ENCODE results near the gene R3HDM2.

R3HDM2 gene

DNA sequence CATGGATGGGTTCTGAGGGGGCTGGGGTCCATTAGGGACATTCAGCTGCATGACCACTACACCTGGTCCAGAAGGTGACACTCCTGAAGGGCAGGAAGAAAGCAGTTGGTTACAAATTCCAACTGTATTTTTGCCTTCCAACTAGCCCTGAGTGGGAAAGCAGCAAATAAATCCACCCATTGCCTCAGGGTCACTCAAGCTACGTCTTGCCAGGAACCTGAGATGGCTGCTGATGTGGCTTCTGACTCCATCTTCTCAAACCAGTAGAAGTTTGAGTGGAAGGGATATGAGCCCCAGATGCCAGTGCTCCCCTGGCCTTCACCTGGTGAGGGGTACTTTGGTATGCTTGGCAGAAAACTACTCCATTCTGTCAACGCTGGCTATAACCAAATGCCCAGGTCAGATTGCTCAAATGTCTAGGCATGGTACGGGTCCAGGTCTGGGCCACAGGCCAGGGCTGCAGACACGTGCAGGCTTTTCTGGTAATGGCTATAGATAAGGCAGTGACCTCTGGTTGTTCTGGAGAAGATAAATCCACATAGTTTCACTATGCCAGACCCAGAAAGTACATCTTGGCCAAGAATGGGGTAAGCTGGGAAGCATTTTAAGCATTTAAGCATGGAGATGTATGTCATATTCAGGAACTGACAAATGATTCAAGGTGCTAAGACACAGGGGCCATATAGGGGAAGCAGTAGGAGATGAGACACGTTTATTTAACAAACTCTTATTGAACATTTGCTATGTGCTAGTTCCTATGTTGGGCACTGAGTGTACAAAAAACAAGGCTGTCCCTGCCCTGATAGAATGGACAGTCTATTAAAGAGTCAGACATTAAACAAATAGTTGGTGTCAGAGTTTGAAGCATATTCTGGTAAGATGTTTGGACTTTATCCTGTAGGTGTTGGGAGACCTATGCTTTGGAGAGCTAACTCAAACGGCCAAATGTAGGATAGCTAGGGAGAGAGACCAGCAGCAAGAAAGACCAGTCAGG is 171.6 kb downstream of the R3HDM2 start:
- no peak overlapping the region for H4K91ac ChIP-seq (ENCODE audit: low read depth, low read length, poor library complexity)
- H2BK120ac ChIP-seq (ENCODE audit: low read depth, low read length) = no peak overlapping the region
- H3K4me1 ChIP-seq (ENCODE audit: control insufficient read depth in 2 of 2, insufficient read depth in 1 of 2, low read depth in 1 of 2, low read length in 2 of 2) = peaks cover 7 to 10% of the 10 kb centered on the region in 2 donors
- H3K79me1 ChIP-seq (ENCODE audit: low read depth, low read length) = no peaks in the 10 kb centered on the region
- H3K23ac ChIP-seq (ENCODE audit: low read depth, low read length, poor library complexity) = no peak overlapping the region
- no peak overlapping the region for H2AFZ ChIP-seq (ENCODE audit: low read length)
- H3K4me3 ChIP-seq (ENCODE audit: low read length in 2 of 2) = no peak overlapping the region
- H2BK15ac ChIP-seq (ENCODE audit: low read length) = no peak overlapping the region
- H3K9me3 ChIP-seq (replicated peaks in 1 of 2; ENCODE audit: control insufficient read depth in 2 of 2, insufficient read depth in 1 of 2, low read depth in 1 of 2, low read length in 2 of 2) = no peaks in the 10 kb centered on the region
- DNase-seq (ENCODE audit: low spot score) = no peak
- H4K8ac ChIP-seq (ENCODE audit: low read depth, low read length) = no peak overlapping the region
- no CpG with 5 or more reads among the region's 6 CpGs for WGBS, 2 donors (ENCODE audit: extremely low coverage in 2 of 2, insufficient read length in 2 of 2, insufficient replicate concordance in 1 of 2)
- H3K9ac ChIP-seq (ENCODE audit: low read depth, low read length, poor library complexity) = no peak overlapping the region
- H2BK12ac ChIP-seq (ENCODE audit: low read length) = no peak overlapping the region
- no peaks in the 10 kb centered on the region for H3K27me3 ChIP-seq (ENCODE audit: control insufficient read depth in 3 of 3, insufficient read depth in 3 of 3, low read depth in 1 of 3, low read length in 3 of 3)
- H3K14ac ChIP-seq (ENCODE audit: low read length) = no peak overlapping the region
- peaks cover 18 to 81% of the 10 kb centered on the region in 2 donors for H3K36me3 ChIP-seq (replicated peaks in 1 of 2; ENCODE audit: control insufficient read depth in 2 of 2, insufficient read depth in 2 of 2, low read length in 2 of 2)
- H3K4me2 ChIP-seq (ENCODE audit: insufficient read depth, low read length, poor library complexity, severe bottlenecking) = no peak overlapping the region
- no peak overlapping the region for H3K4ac ChIP-seq (ENCODE audit: low read length)
- H2BK5ac ChIP-seq (ENCODE audit: low read length) = no peak overlapping the region
- H3K18ac ChIP-seq (ENCODE audit: low read length) = no peak overlapping the region
- no peak overlapping the region for H2AK5ac ChIP-seq (ENCODE audit: low read depth, low read length)
- no peak overlapping the region for H3K27ac ChIP-seq (replicated peaks; ENCODE audit: low read length)

DNA sequence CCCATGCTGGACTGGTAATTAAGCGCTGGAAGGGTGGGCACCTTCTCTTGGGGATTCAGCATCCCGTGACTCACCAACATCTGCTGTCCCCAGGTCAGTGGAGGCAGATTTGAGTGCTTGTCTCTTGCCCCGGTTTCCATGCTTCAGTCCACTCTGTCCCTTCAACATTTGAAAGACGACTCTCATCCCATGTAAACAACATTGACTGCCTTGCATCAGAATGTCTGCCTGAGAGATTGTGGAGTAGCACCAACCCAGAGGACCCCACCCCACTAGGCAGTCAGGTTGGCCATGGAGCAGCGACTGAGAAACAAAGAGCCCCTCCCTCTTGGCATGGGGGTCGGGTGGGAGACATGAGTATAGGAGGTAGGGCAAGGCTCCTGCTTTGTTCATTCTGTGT is 174.9 kb downstream of the R3HDM2 start:
- Histone ChIP-seq H3K9me3 (replicated peaks in 1 of 2; ENCODE audit: control insufficient read depth in 2 of 2, insufficient read depth in 1 of 2, low read depth in 1 of 2, low read length in 2 of 2) (no peaks in the 10 kb centered on the region), H2BK12ac (ENCODE audit: low read length) (no peak overlapping the region), H3K18ac (ENCODE audit: low read length) (no peak overlapping the region), H4K8ac (ENCODE audit: low read depth, low read length) (no peak overlapping the region), H3K4ac (ENCODE audit: low read length) (no peak overlapping the region), H2BK5ac (ENCODE audit: low read length) (no peak overlapping the region), H3K4me2 (ENCODE audit: insufficient read depth, low read length, poor library complexity, severe bottlenecking) (no peak overlapping the region), H2BK15ac (ENCODE audit: low read length) (no peak overlapping the region), H3K27ac (replicated peaks; ENCODE audit: low read length) (no peak overlapping the region), H3K36me3 (replicated peaks in 1 of 2; ENCODE audit: control insufficient read depth in 2 of 2, insufficient read depth in 2 of 2, low read length in 2 of 2) (peaks cover 16 to 67% of the 10 kb centered on the region in 2 donors), H3K27me3 (ENCODE audit: control insufficient read depth in 3 of 3, insufficient read depth in 3 of 3, low read depth in 1 of 3, low read length in 3 of 3) (no peaks in the 10 kb centered on the region), H3K14ac (ENCODE audit: low read length) (no peak overlapping the region), H3K79me1 (ENCODE audit: low read depth, low read length) (no peaks in the 10 kb centered on the region), H2AFZ (ENCODE audit: low read length) (no peak overlapping the region), H3K9ac (ENCODE audit: low read depth, low read length, poor library complexity) (no peak overlapping the region), H2AK5ac (ENCODE audit: low read depth, low read length) (no peak overlapping the region), H2BK120ac (ENCODE audit: low read depth, low read length) (no peak overlapping the region), H3K4me3 (ENCODE audit: low read length in 2 of 2) (no peak overlapping the region), H3K23ac (ENCODE audit: low read depth, low read length, poor library complexity) (no peak overlapping the region), H4K91ac (ENCODE audit: low read depth, low read length, poor library complexity) (no peak overlapping the region), H3K4me1 (ENCODE audit: control insufficient read depth in 2 of 2, insufficient read depth in 1 of 2, low read depth in 1 of 2, low read length in 2 of 2) (peaks cover 0 to 7% of the 10 kb centered on the region in 2 donors)
- WGBS, 2 donors (ENCODE audit: extremely low coverage in 2 of 2, insufficient read length in 2 of 2, insufficient replicate concordance in 1 of 2) = no CpG with 5 or more reads among the region's 6 CpGs
- DNase-seq (ENCODE audit: low spot score) = no peak

DNA sequence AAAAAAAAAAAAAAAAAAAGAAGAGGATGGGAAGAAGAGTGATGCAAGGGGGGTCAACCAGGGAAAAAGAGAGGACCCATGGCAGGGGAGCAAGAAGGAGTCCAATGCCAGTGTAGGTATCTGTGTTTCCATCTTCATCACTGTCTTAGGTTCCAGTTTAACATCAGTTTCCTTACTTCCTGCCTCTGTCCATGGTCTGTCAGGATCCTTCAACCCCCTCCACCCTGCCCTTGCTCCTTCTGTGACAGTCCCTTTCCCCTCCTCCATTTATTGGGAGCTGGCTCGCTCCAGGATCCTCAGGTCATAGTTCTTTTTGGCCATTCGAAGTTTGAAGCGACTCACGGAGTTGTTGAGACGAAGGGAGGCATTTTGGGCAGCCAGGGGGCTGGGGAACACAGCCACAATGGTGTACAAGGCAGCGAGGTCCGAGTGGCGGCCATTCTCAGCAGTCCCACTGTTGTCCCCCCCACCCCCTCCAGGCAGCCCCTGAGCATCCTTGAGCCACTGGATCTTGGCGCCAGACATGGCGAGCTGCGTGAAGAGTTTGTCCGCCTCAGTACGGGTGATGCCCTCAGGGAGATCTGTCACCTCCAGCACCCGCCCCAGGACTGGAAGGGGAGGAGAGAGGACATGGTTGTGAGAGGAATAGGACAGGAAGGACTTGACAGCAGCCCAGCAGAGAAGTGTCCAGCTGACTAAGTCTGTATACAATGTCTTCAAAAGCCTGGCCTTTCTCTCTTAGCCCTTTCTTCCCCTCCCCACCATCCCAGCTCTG is 176.2 kb downstream of the R3HDM2 start:
- WGBS, 2 donors (ENCODE audit: extremely low coverage in 2 of 2, insufficient read length in 2 of 2, insufficient replicate concordance in 1 of 2) = no CpG with 5 or more reads among the region's 14 CpGs

DNA sequence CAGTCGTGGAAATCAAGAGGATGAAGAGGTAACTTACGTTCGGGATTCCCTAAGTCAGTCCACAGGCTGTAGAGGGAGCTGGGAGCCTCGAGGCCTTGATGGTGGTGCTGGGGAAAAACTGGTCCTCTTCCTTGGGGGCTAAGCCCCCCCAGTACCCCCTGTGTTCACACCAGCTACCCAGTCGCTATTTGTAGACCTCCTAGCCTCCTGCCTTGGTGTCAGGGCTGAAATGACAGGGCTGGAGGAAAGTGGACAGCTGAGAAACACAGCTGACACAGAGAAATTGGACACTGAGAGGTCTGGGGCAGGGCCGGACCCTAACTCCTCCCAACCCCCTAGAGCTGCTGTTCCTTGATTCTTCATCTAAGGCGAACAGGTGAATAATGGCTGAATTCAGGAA is 179.9 kb downstream of the R3HDM2 start, which contains the start of gene STAC3:
STAC3 (minus strand) TSS at position 232 of the 400 bp plus-strand sequence. CDS start 1,551 bp downstream, outside the sequence.
- no peak within 1 kb of the TSS for H3K4me3 ChIP-seq (ENCODE audit: low read length in 2 of 2)
- no peak for DNase-seq (ENCODE audit: low spot score)
- no peak within 1 kb of the TSS for H3K27ac ChIP-seq (replicated peaks; ENCODE audit: low read length)
- H3K27me3 ChIP-seq (ENCODE audit: control insufficient read depth in 3 of 3, insufficient read depth in 3 of 3, low read depth in 1 of 3, low read length in 3 of 3) = no peaks in the 10 kb centered on the region
- no peak within 1 kb of the TSS for H4K91ac ChIP-seq (ENCODE audit: low read depth, low read length, poor library complexity)
- H3K4me1 ChIP-seq (ENCODE audit: control insufficient read depth in 2 of 2, insufficient read depth in 1 of 2, low read depth in 1 of 2, low read length in 2 of 2) = peaks cover 0 to 4% of the 10 kb centered on the region in 2 donors
- no peak within 1 kb of the TSS for H2BK15ac ChIP-seq (ENCODE audit: low read length)
- no peaks in the 10 kb centered on the region for H3K9me3 ChIP-seq (replicated peaks in 1 of 2; ENCODE audit: control insufficient read depth in 2 of 2, insufficient read depth in 1 of 2, low read depth in 1 of 2, low read length in 2 of 2)
- peaks cover 7 to 24% of the 10 kb centered on the region in 2 donors for H3K36me3 ChIP-seq (replicated peaks in 1 of 2; ENCODE audit: control insufficient read depth in 2 of 2, insufficient read depth in 2 of 2, low read length in 2 of 2)
- no peak within 1 kb of the TSS for H2BK12ac ChIP-seq (ENCODE audit: low read length)
- no peak within 1 kb of the TSS for H3K18ac ChIP-seq (ENCODE audit: low read length)
- H3K4ac ChIP-seq (ENCODE audit: low read length) = no peak within 1 kb of the TSS
- H4K8ac ChIP-seq (ENCODE audit: low read depth, low read length) = no peak within 1 kb of the TSS
- H3K4me2 ChIP-seq (ENCODE audit: insufficient read depth, low read length, poor library complexity, severe bottlenecking) = no peak within 1 kb of the TSS
- H3K9ac ChIP-seq (ENCODE audit: low read depth, low read length, poor library complexity) = no peak within 1 kb of the TSS
- H3K14ac ChIP-seq (ENCODE audit: low read length) = no peak within 1 kb of the TSS
- no CpG with 5 or more reads among the region's 7 CpGs for WGBS, 2 donors (ENCODE audit: extremely low coverage in 2 of 2, insufficient read length in 2 of 2, insufficient replicate concordance in 1 of 2)
- no peak within 1 kb of the TSS for H2BK5ac ChIP-seq (ENCODE audit: low read length)
- H2AFZ ChIP-seq (ENCODE audit: low read length) = no peak within 1 kb of the TSS
- no peaks in the 10 kb centered on the region for H3K79me1 ChIP-seq (ENCODE audit: low read depth, low read length)
- H3K23ac ChIP-seq (ENCODE audit: low read depth, low read length, poor library complexity) = no peak within 1 kb of the TSS
- no peak within 1 kb of the TSS for H2BK120ac ChIP-seq (ENCODE audit: low read depth, low read length)
- H2AK5ac ChIP-seq (ENCODE audit: low read depth, low read length) = no peak within 1 kb of the TSS

More for the DNA sequence above, 176.2 kb downstream of the R3HDM2 start:
- no peak overlapping the region for H3K4me3 ChIP-seq (ENCODE audit: low read length in 2 of 2)
- H4K91ac ChIP-seq (ENCODE audit: low read depth, low read length, poor library complexity) = no peak overlapping the region
- no peaks in the 10 kb centered on the region for H3K27me3 ChIP-seq (ENCODE audit: control insufficient read depth in 3 of 3, insufficient read depth in 3 of 3, low read depth in 1 of 3, low read length in 3 of 3)
- no peak overlapping the region for H3K18ac ChIP-seq (ENCODE audit: low read length)
- no peak overlapping the region for H2AK5ac ChIP-seq (ENCODE audit: low read depth, low read length)
- no peaks in the 10 kb centered on the region for H3K79me1 ChIP-seq (ENCODE audit: low read depth, low read length)
- no peak overlapping the region for H2BK15ac ChIP-seq (ENCODE audit: low read length)
- no peak overlapping the region for H2BK12ac ChIP-seq (ENCODE audit: low read length)
- H3K23ac ChIP-seq (ENCODE audit: low read depth, low read length, poor library complexity) = no peak overlapping the region
- no peak overlapping the region for H3K9ac ChIP-seq (ENCODE audit: low read depth, low read length, poor library complexity)
- no peak overlapping the region for H3K4me2 ChIP-seq (ENCODE audit: insufficient read depth, low read length, poor library complexity, severe bottlenecking)
- H3K27ac ChIP-seq (replicated peaks; ENCODE audit: low read length) = no peak overlapping the region
- H3K36me3 ChIP-seq (replicated peaks in 1 of 2; ENCODE audit: control insufficient read depth in 2 of 2, insufficient read depth in 2 of 2, low read length in 2 of 2) = peaks cover 16 to 56% of the 10 kb centered on the region in 2 donors
- no peak overlapping the region for H4K8ac ChIP-seq (ENCODE audit: low read depth, low read length)
- no peak overlapping the region for H2BK120ac ChIP-seq (ENCODE audit: low read depth, low read length)
- no peak overlapping the region for H3K4ac ChIP-seq (ENCODE audit: low read length)
- H3K9me3 ChIP-seq (replicated peaks in 1 of 2; ENCODE audit: control insufficient read depth in 2 of 2, insufficient read depth in 1 of 2, low read depth in 1 of 2, low read length in 2 of 2) = no peaks in the 10 kb centered on the region
- H3K14ac ChIP-seq (ENCODE audit: low read length) = no peak overlapping the region
- DNase-seq (ENCODE audit: low spot score) = no peak
- H3K4me1 ChIP-seq (ENCODE audit: control insufficient read depth in 2 of 2, insufficient read depth in 1 of 2, low read depth in 1 of 2, low read length in 2 of 2) = peaks cover 0 to 4% of the 10 kb centered on the region in 2 donors
- H2AFZ ChIP-seq (ENCODE audit: low read length) = no peak overlapping the region
- H2BK5ac ChIP-seq (ENCODE audit: low read length) = no peak overlapping the region
